ENCODE results near the gene BABAM2. TPM values are rescaled to one million over a fixed set of nuclear protein-coding genes. Genes with fewer than 3 reads are reported as not detected.

BABAM2 gene
- total RNA-seq, 4 donors from 2014 or later = 33.3 to 48.9 (median 37.9) TPM

GRCh38 chr2:28227498-28227897, 337.0 kb downstream of the BABAM2 start:
- H3K27ac ChIP-seq = no peak overlapping the region
- WGBS, 2 donors (ENCODE audit: low coverage in 1 of 2) = 82% methylated on average over 3 of the region's 3 CpGs; no CpG with 5 or more reads in 1 of the 2 donors
- no peak overlapping the region for H3K4me3 ChIP-seq
- no peak for DNase-seq
- TF ChIP-seq POLR2A (IDR thresholded peaks at IDR 0.05) = no peak
- no peak for TF ChIP-seq CTCF (IDR thresholded peaks at IDR 0.05)
- TF ChIP-seq POLR2AphosphoS5 (IDR thresholded peaks at IDR 0.05) = no peak
- no peak for TF ChIP-seq EP300 (IDR thresholded peaks at IDR 0.05; ENCODE audit: low read depth)
- in situ Hi-C loops (cut with MboI; ENCODE audit: low pct_ligation_motif_present in 1 of 4, low pct_unique_long_range_greater_than_20kb in 1 of 4, low sequenced_read_pairs in 3 of 4) = no loop called here
- H3K36me3 ChIP-seq = no peaks in the 10 kb centered on the region
- peaks cover 8 to 32% (median 19%) of the 10 kb centered on the region in 4 donors for H3K4me1 ChIP-seq
- H3K27me3 ChIP-seq = no peaks in the 10 kb centered on the region
- H3K9me3 ChIP-seq = no peaks in the 10 kb centered on the region
- intact Hi-C loops (cut with DNase I; ENCODE audit: low total_unique reads) = no loop called here

GRCh38 chr2:28228434-28228995, 338.0 kb downstream of the BABAM2 start:
- WGBS, 2 donors (ENCODE audit: low coverage in 1 of 2) = 43 to 78% methylated on average over 1 of the region's 1 CpG
- TF ChIP-seq CTCF (IDR thresholded peaks at IDR 0.05) (peak in 4 of 5 experiments; percentile 34 to 62 (median 51)), POLR2A (IDR thresholded peaks at IDR 0.05) (no peak), EP300 (IDR thresholded peaks at IDR 0.05; ENCODE audit: low read depth) (no peak), POLR2AphosphoS5 (IDR thresholded peaks at IDR 0.05) (no peak)
- Histone ChIP-seq H3K4me1 (peaks cover 14 to 42% (median 28%) of the 10 kb centered on the region in 4 donors), H3K27ac (no peak overlapping the region), H3K36me3 (no peaks in the 10 kb centered on the region), H3K9me3 (no peaks in the 10 kb centered on the region), H3K27me3 (no peaks in the 10 kb centered on the region), H3K4me3 (no peak overlapping the region)
- in situ Hi-C loops (cut with MboI; ENCODE audit: low pct_ligation_motif_present in 1 of 4, low pct_unique_long_range_greater_than_20kb in 1 of 4, low sequenced_read_pairs in 3 of 4) = no loop called here
- intact Hi-C loops (cut with DNase I; ENCODE audit: low total_unique reads) = no loop called here
- no peak for DNase-seq

GRCh38 chr2:28231110-28231631, 340.6 kb downstream of the BABAM2 start:
- 72 to 86% methylated on average over 2 to 4 of the region's 4 CpGs for WGBS, 2 donors (ENCODE audit: low coverage in 1 of 2)
- Histone ChIP-seq H3K36me3 (no peaks in the 10 kb centered on the region), H3K4me1 (peaks cover 18 to 29% (median 21%) of the 10 kb centered on the region in 4 donors), H3K27ac (peak overlapping the region in 2 of 4 donors; percentile 74 to 81), H3K4me3 (no peak overlapping the region), H3K27me3 (no peaks in the 10 kb centered on the region), H3K9me3 (no peaks in the 10 kb centered on the region)
- DNase-seq = no peak
- intact Hi-C loops (cut with DNase I; ENCODE audit: low total_unique reads) = no loop called here
- no peak for TF ChIP-seq CTCF (IDR thresholded peaks at IDR 0.05)
- TF ChIP-seq POLR2AphosphoS5 (IDR thresholded peaks at IDR 0.05) = no peak
- no peak for TF ChIP-seq EP300 (IDR thresholded peaks at IDR 0.05; ENCODE audit: low read depth)
- TF ChIP-seq POLR2A (IDR thresholded peaks at IDR 0.05) = no peak
- in situ Hi-C loops (cut with MboI; ENCODE audit: low pct_ligation_motif_present in 1 of 4, low pct_unique_long_range_greater_than_20kb in 1 of 4, low sequenced_read_pairs in 3 of 4) = no loop called here

- Histone ChIP-seq H3K9me3 (no peaks in the 10 kb centered on the region), H3K27me3 (no peaks in the 10 kb centered on the region), H3K36me3 (peaks cover 0 to 3% (median 0%) of the 10 kb centered on the region in 4 donors), H3K4me1 (peaks cover 18 to 29% (median 21%) of the 10 kb centered on the region in 4 donors), H3K27ac (peak overlapping the region; percentile 67 to 85 (median 78)), H3K4me3 (no peak overlapping the region)
- TF ChIP-seq CTCF (IDR thresholded peaks at IDR 0.05) = no peak
- TF ChIP-seq POLR2AphosphoS5 (IDR thresholded peaks at IDR 0.05) = peak in 2 of 3 donors; percentile 42 to 81
- intact Hi-C loops (cut with DNase I; ENCODE audit: low total_unique reads) (no loop called here), in situ Hi-C loops (cut with MboI; ENCODE audit: low pct_ligation_motif_present in 1 of 4, low pct_unique_long_range_greater_than_20kb in 1 of 4, low sequenced_read_pairs in 3 of 4) (no loop called here)
- no peak for DNase-seq
- 32 to 51% methylated on average over 3 to 5 of the region's 5 CpGs for WGBS, 2 donors (ENCODE audit: low coverage in 1 of 2)
Observed at GRCh38 chr2:28232295-28232694, 341.8 kb downstream of the BABAM2 start.

Data from transverse colon (tissue), 4 donors.